ENCODE data around the gene RTN4RL2. TPM values are rescaled to one million over a fixed set of nuclear protein-coding genes. Genes with fewer than 3 reads are reported as not detected.

Gene RTN4RL2
- total and polyA plus RNA-seq, 8 donors = 0.55 to 2.7 (median 1.3) TPM

GRCh38 chr11:57502376-57502775 is 42.0 kb downstream of the RTN4RL2 start:
- TF ChIP-seq, protein P1, sequence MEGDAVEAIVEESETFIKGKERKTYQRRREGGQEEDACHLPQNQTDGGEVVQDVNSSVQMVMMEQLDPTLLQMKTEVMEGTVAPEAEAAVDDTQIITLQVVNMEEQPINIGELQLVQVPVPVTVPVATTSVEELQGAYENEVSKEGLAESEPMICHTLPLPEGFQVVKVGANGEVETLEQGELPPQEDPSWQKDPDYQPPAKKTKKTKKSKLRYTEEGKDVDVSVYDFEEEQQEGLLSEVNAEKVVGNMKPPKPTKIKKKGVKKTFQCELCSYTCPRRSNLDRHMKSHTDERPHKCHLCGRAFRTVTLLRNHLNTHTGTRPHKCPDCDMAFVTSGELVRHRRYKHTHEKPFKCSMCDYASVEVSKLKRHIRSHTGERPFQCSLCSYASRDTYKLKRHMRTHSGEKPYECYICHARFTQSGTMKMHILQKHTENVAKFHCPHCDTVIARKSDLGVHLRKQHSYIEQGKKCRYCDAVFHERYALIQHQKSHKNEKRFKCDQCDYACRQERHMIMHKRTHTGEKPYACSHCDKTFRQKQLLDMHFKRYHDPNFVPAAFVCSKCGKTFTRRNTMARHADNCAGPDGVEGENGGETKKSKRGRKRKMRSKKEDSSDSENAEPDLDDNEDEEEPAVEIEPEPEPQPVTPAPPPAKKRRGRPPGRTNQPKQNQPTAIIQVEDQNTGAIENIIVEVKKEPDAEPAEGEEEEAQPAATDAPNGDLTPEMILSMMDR (IDR thresholded peaks at IDR 0.05) = no peak
- 46 to 52% methylated on average over 3 of the region's 3 CpGs for WGBS, 2 donors
- Histone ChIP-seq H3K4me3 (no peak overlapping the region), H3K4me1 (peaks cover 46 to 74% (median 73%) of the 10 kb centered on the region in 3 donors), H3K36me3 (peaks cover 0 to 5% (median 0%) of the 10 kb centered on the region in 3 donors), H3K27me3 (no peaks in the 10 kb centered on the region), H3K9me3 (no peaks in the 10 kb centered on the region), H3K27ac (peak overlapping the region; percentile 60 to 78 (median 71))
- peak in 3 of 6 donors; percentile 14 to 57 (median 35) for DNase-seq
- intact Hi-C loops (cut with DNase I) = no loop called here
- no peak for FAIRE-seq
- peak; percentile 1 to 24 (median 6) for ATAC-seq

DNA sequence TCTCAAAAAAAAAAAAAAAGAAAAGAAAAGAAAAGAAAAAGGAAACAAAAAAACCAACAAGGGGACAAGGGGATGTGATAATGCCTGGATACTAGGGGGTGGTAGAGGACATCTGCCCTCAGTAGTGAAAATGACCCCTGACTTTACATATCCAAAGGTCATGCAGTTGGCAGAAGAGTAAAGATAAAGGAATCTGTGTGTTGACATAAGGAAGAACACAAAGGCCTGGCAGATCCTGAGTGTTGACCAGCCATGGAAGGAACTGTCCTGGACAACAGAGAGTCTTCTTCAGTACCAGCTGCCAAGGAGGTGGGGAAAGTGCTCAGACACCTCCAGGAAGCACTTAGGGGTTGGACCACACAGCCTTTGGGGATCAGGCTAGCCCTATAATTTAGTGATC is 42.5 kb downstream of the RTN4RL2 start:
- Histone ChIP-seq H3K27me3 (no peaks in the 10 kb centered on the region), H3K4me3 (no peak overlapping the region), H3K36me3 (peaks cover 0 to 10% (median 0%) of the 10 kb centered on the region in 3 donors), H3K4me1 (peaks cover 42 to 73% (median 68%) of the 10 kb centered on the region in 3 donors), H3K9me3 (no peaks in the 10 kb centered on the region), H3K27ac (peak overlapping the region; percentile 60 to 78 (median 71))
- peak in 1 of 6 donors; percentile 2 for DNase-seq
- no peak for FAIRE-seq
- TF ChIP-seq, protein P1 (IDR thresholded peaks at IDR 0.05) = no peak
- intact Hi-C loops (cut with DNase I) = no loop called here
- no peak for ATAC-seq

GRCh38 chr11:57504511-57504910 is 44.2 kb downstream of the RTN4RL2 start:
- no peak for ATAC-seq
- no peak overlapping the region for H3K4me3 ChIP-seq
- no peak for FAIRE-seq
- 43 to 55% methylated on average over 4 of the region's 4 CpGs for WGBS, 2 donors
- H3K27me3 ChIP-seq = no peaks in the 10 kb centered on the region
- H3K36me3 ChIP-seq = peaks cover 0 to 12% (median 0%) of the 10 kb centered on the region in 3 donors
- H3K4me1 ChIP-seq = peaks cover 31 to 62% (median 56%) of the 10 kb centered on the region in 3 donors
- peak overlapping the region in 1 of 4 donors; percentile 9 for H3K27ac ChIP-seq
- intact Hi-C loops (cut with DNase I) = no loop called here
- TF ChIP-seq, protein P1 (IDR thresholded peaks at IDR 0.05) = no peak
- H3K9me3 ChIP-seq = no peaks in the 10 kb centered on the region
- no peak for DNase-seq

DNA sequence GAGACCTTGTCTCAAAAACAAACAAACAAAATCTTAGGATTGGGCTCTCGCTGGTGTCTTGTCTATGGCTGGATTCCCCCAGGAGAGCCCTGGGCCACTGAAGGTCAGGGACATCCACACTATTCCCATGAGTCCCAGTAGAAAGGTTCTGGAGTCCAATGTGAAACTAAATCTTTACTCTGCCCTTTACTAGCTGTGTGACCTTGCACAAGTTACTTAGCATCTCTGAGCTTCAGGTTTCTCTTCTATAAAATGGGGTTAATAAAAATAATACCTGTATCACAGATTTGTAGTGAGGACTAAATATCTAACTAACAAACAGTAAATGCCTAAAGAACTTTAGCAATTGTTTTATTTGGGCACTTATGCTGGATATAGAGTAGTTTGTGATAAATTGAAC is 46.2 kb downstream of the RTN4RL2 start:
- no peaks in the 10 kb centered on the region for H3K27me3 ChIP-seq
- H3K9me3 ChIP-seq = no peaks in the 10 kb centered on the region
- FAIRE-seq = no peak
- H3K27ac ChIP-seq = no peak overlapping the region
- no peak for ATAC-seq
- no peak overlapping the region for H3K4me3 ChIP-seq
- 65 to 79% methylated on average over 1 of the region's 1 CpG for WGBS, 2 donors
- intact Hi-C loops (cut with DNase I) = no loop called here
- H3K36me3 ChIP-seq = peaks cover 0 to 12% (median 0%) of the 10 kb centered on the region in 3 donors
- peak in 1 of 6 donors; percentile 4 for DNase-seq
- peaks cover 25 to 48% (median 45%) of the 10 kb centered on the region in 3 donors for H3K4me1 ChIP-seq
- TF ChIP-seq, protein P1 (IDR thresholded peaks at IDR 0.05) = no peak

DNA sequence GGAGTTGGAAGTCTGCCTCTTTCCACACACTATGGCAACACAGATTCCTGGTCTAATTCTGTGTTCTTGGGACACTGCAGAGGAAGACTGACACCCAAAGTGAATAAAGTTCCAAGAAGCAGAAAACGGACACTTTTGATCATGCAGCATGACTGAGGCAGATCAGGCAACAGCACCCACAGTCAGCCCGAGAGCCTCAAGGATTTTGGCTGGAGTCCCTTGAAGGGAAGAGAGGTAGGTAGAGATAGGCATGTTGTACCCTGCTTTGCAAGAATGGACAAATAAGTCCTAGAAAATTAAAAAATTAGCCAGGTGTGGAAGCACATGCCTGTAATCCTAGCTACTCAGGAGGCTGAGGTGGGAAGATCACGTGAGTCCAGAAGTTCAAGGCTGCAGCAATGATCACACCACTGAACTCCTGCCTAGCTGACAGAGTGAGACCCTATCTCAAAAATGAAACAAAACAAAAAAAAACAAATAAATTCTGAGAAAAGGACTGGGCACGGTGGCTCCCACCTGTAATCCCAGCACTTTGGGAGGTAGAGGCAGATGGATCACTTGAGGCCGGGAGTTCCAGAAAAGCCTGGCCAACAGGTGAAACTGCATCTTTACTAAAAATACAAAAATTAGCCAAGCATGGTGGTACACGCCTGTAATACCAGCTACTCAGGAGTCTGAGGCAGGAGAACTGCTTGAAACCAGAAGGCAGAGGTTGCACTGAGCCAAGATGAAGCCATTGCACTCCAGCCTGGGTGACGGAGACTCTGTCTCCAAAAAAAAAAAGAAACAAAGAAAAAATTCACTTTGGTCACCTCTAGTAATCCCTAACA is 48.2 kb downstream of the RTN4RL2 start:
- Histone ChIP-seq H3K27me3 (no peaks in the 10 kb centered on the region), H3K27ac (peak overlapping the region in 1 of 4 donors; percentile 10), H3K9me3 (no peaks in the 10 kb centered on the region), H3K36me3 (peaks cover 0 to 12% (median 0%) of the 10 kb centered on the region in 3 donors), H3K4me1 (peaks cover 12 to 31% (median 28%) of the 10 kb centered on the region in 3 donors), H3K4me3 (no peak overlapping the region)
- ATAC-seq (peak in 2 of 4 donors; percentile 8 to 45), DNase-seq (peak in 1 of 6 donors; percentile 1), FAIRE-seq (no peak)
- TF ChIP-seq, protein P1 (IDR thresholded peaks at IDR 0.05) = no peak
- intact Hi-C loops (cut with DNase I) = no loop called here
- WGBS, 2 donors = 43 to 52% methylated on average over 7 of the region's 7 CpGs

All from pancreas (tissue), 10 donors.